SK-N-MC (cell line): ENCODE measurements around the gene OR11A1.

Source experiments
- DNase-seq: peaks from one replicate; pipeline ENCODE4 v3.0.0-alpha.2; 2011; ENCODE audit warnings: low read depth, low spot score
- H3K27ac ChIP-seq: fragments of 200-600 bp; sonication (generic); 2 replicates; pipeline ENCODE4 v1.5.1; 2016; ENCODE audit warnings: mixed run types
- H3K36me3 ChIP-seq: fragments of 200-600 bp; sonication (generic); 2 replicates; pipeline ENCODE4 v1.6.1; 2017; ENCODE audit warnings: antibody characterized with exemption, low read length, mixed read lengths; ENCODE audit not compliant: insufficient read depth
- H3K4me3 ChIP-seq: fragments of 200-600 bp; sonication (generic); 2 replicates; pipeline ENCODE4 v1.5.1; 2016
- H3K9ac ChIP-seq: fragments of 200-600 bp; sonication (generic); 2 replicates; pipeline ENCODE4 v1.8.0; 2017; ENCODE audit warnings: mixed run types, mixed read lengths; ENCODE audit not compliant: insufficient read length
- H3K9me3 ChIP-seq: fragments of 200-600 bp; sonication (generic); 2 replicates; pipeline ENCODE4 v1.6.1; 2017; ENCODE audit warnings: low read depth, mild to moderate bottlenecking, antibody characterized with exemption, low read length, moderate library complexity, mixed read lengths
- EZH2 ChIP-seq: fragments of 200-600 bp; sonication (generic); IDR thresholded peaks from one replicate; pipeline ENCODE4 v1.6.1; 2017; ENCODE audit warnings: antibody characterized with exemption
- FOXP2 ChIP-seq: optimal IDR thresholded peaks from 2 replicates; pipeline ENCODE3; 2011; ENCODE audit warnings: mild to moderate bottlenecking, moderate library complexity; ENCODE audit not compliant: insufficient read depth; ENCODE audit errors: extremely low read length, control extremely low read depth
- POLR2AphosphoS5 ChIP-seq: IDR thresholded peaks from 2 replicates; pipeline ENCODE4 v1.6.1; 2012; ENCODE audit warnings: mild to moderate bottlenecking, low read depth, low read length, borderline replicate concordance

The OR11A1 gene

GRCh38 chr6:29496961-29497360, 40.1 kb upstream of the OR11A1 start:
- Histone ChIP-seq H3K9me3 (no peaks in the 10 kb centered on the region), H3K9ac (no peak overlapping the region), H3K27ac (no peak overlapping the region), H3K4me3 (no peak overlapping the region), H3K36me3 (no peaks in the 10 kb centered on the region)
- no peak for DNase-seq
- TF ChIP-seq EZH2 (no peak), POLR2AphosphoS5 (no peak), FOXP2 (no peak)

DNA sequence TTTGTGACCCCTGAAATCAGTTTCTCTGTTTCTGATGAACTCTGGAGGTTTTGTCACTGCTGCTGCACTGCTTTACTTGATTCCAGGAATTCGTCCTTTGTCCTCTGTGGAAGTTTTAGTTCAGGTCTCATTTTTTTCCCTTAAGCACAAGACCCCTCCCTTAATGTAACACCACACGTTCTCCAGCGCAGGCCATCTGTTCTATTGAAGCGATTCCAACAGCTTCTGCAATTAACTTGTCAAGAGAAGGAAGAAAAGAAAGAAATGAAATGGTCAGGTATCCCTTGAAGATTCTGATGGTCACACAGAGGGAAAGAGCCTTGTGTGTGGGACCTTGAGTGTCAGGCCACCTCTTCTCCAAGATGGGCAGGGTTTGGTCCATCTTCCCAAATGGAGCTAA, 38.7 kb upstream of the OR11A1 start:
- no peaks in the 10 kb centered on the region for H3K36me3 ChIP-seq
- no peak overlapping the region for H3K9ac ChIP-seq
- no peaks in the 10 kb centered on the region for H3K9me3 ChIP-seq
- no peak for DNase-seq
- TF ChIP-seq FOXP2 (no peak), EZH2 (no peak)
- no peak overlapping the region for H3K27ac ChIP-seq
- H3K4me3 ChIP-seq, result no peak overlapping the region

GRCh38 chr6:29494131-29494530, 37.3 kb upstream of the OR11A1 start:
- H3K4me3 ChIP-seq, result no peak overlapping the region
- no peaks in the 10 kb centered on the region for H3K9me3 ChIP-seq
- no peak overlapping the region for H3K9ac ChIP-seq
- H3K27ac ChIP-seq, result no peak overlapping the region
- H3K36me3 ChIP-seq, result no peaks in the 10 kb centered on the region
- no peak for DNase-seq
- TF ChIP-seq FOXP2 (no peak), EZH2 (no peak), POLR2AphosphoS5 (no peak)

GRCh38 chr6:29493261-29493660, 36.4 kb upstream of the OR11A1 start:
- no peak for TF ChIP-seq POLR2AphosphoS5
- no peak for TF ChIP-seq FOXP2
- no peak for TF ChIP-seq EZH2
- Histone ChIP-seq H3K27ac (no peak overlapping the region), H3K4me3 (no peak overlapping the region), H3K9ac (no peak overlapping the region), H3K36me3 (no peaks in the 10 kb centered on the region), H3K9me3 (no peaks in the 10 kb centered on the region)
- no peak for DNase-seq

DNA sequence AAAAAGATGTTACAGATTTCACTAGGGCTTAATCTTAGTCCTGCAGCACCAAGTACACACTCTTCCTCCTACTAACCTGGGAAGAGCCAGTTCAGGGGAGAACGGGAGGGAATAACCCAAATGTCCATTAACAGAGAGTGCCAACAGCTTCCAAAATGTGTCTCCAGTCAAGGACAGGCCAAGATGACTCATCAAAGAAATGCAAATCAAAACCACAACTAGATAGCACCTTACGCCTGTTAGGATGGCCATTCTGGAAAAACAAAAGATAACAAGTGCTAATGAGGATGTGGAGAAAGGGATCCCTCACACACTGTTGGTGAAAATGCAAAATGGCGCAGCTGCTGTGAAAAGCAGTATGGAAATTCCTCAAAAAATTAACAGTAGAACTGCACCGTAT, 34.7 kb upstream of the OR11A1 start:
- H3K27ac ChIP-seq, result no peak overlapping the region
- DNase-seq, result no peak

GRCh38 chr6:29490552-29490951, 33.7 kb upstream of the OR11A1 start:
- Histone ChIP-seq H3K36me3 (no peaks in the 10 kb centered on the region), H3K9ac (no peak overlapping the region), H3K27ac (no peak overlapping the region), H3K4me3 (no peak overlapping the region), H3K9me3 (no peaks in the 10 kb centered on the region)
- no peak for DNase-seq
- no peak for TF ChIP-seq FOXP2
- no peak for TF ChIP-seq EZH2
- TF ChIP-seq POLR2AphosphoS5, result no peak

More for the DNA sequence above, 34.7 kb upstream of the OR11A1 start:
- H3K9ac ChIP-seq, result no peak overlapping the region
- H3K36me3 ChIP-seq, result no peaks in the 10 kb centered on the region
- no peak overlapping the region for H3K4me3 ChIP-seq
- no peak for TF ChIP-seq POLR2AphosphoS5
- TF ChIP-seq FOXP2, result no peak
- no peak for TF ChIP-seq EZH2
- H3K9me3 ChIP-seq, result no peaks in the 10 kb centered on the region

DNA sequence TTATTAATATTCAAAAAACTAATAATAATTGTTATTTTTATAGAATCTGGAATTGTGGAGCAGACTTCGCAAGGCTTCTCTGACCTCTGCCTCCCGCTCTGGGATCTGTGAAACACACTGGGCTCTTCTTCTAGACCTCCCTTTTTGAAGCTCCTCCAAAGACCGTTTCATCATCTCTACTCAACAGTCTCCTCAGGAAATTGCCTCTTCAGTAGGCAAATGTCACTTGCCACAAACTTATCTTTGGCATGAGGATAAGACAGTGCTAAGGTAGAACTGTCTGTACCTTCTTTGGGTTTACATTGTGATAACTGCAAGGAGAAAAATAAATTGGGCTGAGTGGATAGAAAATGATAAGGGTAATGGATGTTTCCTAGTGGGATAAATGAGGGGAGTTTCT, 33.2 kb upstream of the OR11A1 start:
- H3K36me3 ChIP-seq, result no peaks in the 10 kb centered on the region
- TF ChIP-seq FOXP2 (no peak), EZH2 (no peak), POLR2AphosphoS5 (no peak)
- no peaks in the 10 kb centered on the region for H3K9me3 ChIP-seq
- no peak overlapping the region for H3K27ac ChIP-seq
- no peak for DNase-seq
- H3K4me3 ChIP-seq, result no peak overlapping the region
- no peak overlapping the region for H3K9ac ChIP-seq

DNA sequence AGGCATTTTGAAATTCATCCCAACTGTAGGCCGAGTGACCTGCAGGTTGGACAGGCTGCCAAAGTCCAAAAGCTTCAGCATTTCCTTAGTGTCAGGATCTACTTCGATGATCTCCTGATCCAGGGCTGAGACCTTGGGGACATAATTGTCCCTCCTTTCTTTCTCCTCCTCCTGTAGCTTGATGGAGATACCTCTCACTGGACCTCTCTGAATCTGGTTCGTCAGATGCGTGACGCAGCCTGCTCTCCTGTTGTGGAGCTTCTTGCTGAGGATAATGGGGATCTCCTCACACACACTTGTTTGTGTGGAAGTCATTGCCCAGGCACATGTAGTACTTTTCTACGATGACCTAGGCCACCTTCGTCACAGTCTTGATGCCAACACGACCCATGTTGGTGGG, 32.4 kb upstream of the OR11A1 start:
- DNase-seq, result no peak
- no peak for TF ChIP-seq EZH2
- TF ChIP-seq FOXP2, result no peak
- TF ChIP-seq POLR2AphosphoS5, result no peak
- Histone ChIP-seq H3K36me3 (no peaks in the 10 kb centered on the region), H3K9ac (no peak overlapping the region), H3K4me3 (no peak overlapping the region), H3K27ac (no peak overlapping the region), H3K9me3 (no peaks in the 10 kb centered on the region)

DNA sequence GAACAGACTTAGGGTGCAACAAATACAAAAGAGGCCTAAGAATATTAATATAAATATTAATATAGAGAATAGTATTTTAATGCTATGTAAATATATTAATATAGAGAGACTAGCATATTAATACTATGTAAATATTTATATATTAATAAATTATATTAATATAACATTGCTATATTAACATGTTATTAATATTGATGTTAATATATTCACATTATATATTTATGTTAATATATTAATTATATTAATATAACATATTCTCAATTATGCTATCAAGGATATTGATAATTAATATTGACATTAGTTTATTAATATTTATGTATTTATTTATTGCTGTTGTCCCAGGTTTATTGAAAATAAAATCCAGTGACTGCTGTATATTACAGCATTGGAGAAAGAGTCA, 32.0 kb upstream of the OR11A1 start:
- no peak for TF ChIP-seq FOXP2
- TF ChIP-seq EZH2, result no peak
- TF ChIP-seq POLR2AphosphoS5, result no peak
- Histone ChIP-seq H3K4me3 (no peak overlapping the region), H3K36me3 (no peaks in the 10 kb centered on the region), H3K9ac (no peak overlapping the region), H3K27ac (no peak overlapping the region), H3K9me3 (no peaks in the 10 kb centered on the region)
- DNase-seq, result no peak
